Measurements from ENCODE around the gene TAF4B.
"Not testable (repeated sequence)": the region's sequence is repeated elsewhere in the genome, so short reads cannot be mapped to it uniquely, and the experiment has no call there.

The TAF4B gene

DNA sequence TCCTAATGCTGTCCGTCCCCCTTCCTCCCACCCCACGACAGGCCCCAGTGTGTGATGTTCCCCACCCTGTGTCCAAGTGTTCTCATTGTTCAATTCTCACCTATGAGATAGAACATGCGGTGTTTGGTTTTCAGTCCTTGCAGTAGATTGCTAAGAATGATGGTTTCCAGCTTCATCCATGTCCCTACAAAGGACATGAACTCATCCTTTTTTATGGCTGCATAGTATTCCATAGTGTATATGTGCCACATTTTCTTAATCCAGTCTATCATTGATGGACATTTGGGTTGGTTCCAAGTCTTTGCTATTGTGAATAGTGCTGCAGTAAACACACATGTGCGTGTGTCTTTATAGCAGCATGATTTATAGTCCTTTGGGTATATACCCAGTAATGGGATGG, 12.5 kb downstream of the TAF4B start:
- not testable (repeated sequence) for DNase-seq (ENCODE audit: low read depth in 2 of 2)

DNA sequence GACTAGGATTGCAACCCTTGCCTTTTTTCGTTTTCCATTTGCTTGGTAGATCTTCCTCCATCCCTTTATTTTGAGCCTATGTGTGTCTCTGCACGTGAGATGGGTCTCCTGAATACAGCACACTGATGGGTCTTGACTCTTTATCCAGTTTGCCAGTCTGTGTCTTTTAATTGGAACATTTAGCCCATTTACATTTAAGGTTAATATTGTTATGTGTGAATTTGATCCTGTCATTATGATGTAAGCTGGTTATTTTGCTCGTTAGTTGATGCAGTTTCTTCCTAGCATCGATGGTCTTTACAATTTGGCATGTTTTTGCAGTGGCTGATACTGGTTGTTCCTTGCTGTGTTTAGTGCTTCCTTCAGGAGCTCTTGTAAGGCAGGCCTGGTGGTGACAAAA, 16.1 kb downstream of the TAF4B start:
- not testable (repeated sequence) for DNase-seq (ENCODE audit: low read depth in 2 of 2)

- DNase-seq (ENCODE audit: low read depth in 2 of 2), result not testable (repeated sequence)
Observed at GRCh38 chr18:26245434-26245833, 19.2 kb downstream of the TAF4B start.

GRCh38 chr18:26252411-26252810, 26.2 kb downstream of the TAF4B start:
- DNase-seq (ENCODE audit: low read depth in 2 of 2), result no peak

- DNase-seq (ENCODE audit: low read depth in 2 of 2), result not testable (repeated sequence)
Observed at GRCh38 chr18:26254808-26255207, 28.6 kb downstream of the TAF4B start.

DNA sequence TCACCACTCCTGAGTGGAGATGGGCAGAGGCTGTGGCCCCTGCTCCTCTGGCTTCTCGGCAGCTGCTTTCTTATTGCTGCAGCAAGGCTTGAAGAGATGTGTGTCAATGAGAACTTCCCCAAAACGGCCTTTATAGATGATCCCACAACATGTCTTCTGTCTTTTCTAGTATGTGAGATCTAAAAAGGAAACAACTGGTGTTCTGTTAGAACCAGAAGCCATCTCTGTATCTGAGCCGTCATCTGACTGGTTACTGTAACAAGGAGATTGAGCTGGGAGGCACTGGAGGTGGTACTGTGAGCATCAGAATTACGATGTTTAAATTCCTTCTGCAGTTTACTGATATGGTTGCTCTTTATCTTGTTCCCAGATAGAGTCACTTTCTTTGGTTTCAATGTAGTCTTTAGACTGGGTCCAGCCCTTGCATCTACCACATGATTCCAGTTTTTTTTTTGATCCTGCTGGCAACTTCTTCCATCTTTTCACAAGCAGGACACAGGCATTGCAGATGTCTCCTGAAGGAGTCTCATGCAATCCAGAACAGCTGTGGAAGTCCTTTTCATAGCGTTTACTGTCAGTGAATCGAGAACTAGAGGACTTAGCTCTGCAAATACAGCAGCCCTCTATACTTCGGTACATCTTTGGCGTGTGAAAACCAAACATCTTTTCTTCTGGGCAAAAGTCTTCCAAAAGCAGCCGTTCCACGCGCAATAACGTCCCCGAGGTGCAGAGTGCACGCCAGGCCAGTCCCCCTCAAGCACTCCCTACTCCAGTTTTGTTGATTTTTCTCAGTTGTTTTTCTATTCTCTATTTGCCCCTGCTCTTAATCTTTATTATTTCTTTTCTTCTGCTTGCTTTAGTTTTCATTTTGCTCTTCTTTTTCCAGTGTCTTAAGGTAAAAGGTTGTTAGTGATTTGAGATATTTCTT, 29.7 kb downstream of the TAF4B start:
- no peak for DNase-seq (ENCODE audit: low read depth in 2 of 2)

DNA sequence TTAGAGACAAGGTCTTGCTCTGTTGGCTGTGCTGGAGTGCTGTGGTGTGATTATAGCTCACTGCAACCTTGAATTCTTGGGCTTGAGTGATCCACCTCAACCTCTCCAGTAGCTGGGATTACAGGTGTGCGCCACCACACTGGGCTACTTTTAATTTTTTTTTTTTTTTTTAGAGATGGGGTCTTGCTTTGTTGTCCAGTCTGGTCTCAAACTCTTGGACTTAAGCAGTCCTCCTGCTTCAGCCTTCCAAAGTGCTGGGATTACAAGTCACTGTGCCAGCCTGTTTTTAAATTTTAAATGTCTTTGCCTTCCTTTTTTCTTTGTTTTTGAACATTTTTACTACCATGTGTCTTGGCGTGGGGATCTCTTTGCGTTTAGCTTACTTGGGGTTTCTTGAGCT, 32.5 kb downstream of the TAF4B start:
- no peak for DNase-seq (ENCODE audit: low read depth in 2 of 2)

DNA sequence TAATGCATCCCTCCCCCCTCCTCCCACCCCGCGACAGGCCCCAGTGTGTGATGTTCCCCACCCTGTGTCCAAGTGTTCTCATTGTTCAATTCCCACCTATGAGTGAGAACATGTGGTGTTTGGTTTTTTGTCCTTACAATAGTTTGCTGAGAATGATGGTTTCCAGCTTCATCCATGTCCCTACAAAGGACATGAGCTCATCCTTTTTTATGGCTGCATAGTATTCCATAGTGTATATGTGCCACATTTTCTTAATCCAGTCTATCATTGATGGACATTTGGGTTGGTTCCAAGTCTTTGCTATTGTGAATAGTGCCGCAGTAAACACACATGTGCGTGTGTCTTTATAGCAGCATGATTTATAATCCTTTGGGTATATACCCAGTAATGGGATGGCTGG, 33.2 kb downstream of the TAF4B start:
- not testable (repeated sequence) for DNase-seq (ENCODE audit: low read depth in 2 of 2)

GRCh38 chr18:26262156-26262555, 35.9 kb downstream of the TAF4B start:
- no peak for DNase-seq (ENCODE audit: low read depth in 2 of 2)

- no peak for DNase-seq (ENCODE audit: low read depth in 2 of 2)
Observed at GRCh38 chr18:26267357-26267930, 41.2 kb downstream of the TAF4B start.

DNA sequence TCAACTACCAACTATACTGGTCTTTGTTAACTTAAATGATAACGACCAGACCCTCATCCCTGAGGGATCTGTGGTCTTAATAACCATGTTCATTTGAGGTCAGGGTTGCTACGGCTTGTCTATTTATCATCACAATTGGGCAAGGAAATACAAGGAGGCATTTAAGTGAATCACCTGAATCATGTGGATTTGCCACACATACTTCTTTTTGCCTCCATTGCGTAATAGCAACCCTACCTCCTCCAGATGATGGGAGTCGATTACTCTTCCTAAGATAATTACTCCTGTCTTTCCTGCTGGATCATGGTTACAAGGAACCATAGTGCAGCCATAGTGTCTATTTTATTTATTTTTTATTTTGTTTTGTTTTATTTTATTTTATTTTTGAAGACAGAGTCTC, 42.2 kb downstream of the TAF4B start:
- no peak for DNase-seq (ENCODE audit: low read depth in 2 of 2)

GRCh38 chr18:26271917-26272549, 45.8 kb downstream of the TAF4B start:
- DNase-seq (ENCODE audit: low read depth in 2 of 2), result no peak

- no peak for DNase-seq (ENCODE audit: low read depth in 2 of 2)
Observed at GRCh38 chr18:26277374-26277773, 51.1 kb downstream of the TAF4B start.

DNA sequence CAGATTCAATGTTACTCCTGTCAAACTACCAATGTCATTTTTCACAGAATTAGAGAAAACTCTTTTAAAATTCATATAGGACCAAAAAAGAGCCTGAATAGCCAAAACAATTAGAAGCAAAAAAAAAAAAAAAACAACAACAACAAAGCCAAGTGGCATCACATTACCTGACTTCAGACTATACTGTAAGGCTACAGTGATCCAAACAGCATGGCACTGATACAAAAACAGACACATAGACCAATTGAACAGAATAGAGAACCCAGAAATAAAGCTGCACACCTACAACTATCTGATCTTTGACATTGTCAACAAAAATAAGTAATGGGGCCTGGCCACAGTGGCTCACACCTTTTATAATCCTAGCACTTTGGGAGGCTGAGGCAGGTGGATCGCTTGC, 53.2 kb downstream of the TAF4B start:
- no peak for DNase-seq (ENCODE audit: low read depth in 2 of 2)

GRCh38 chr18:26286008-26286407, 59.8 kb downstream of the TAF4B start:
- DNase-seq (ENCODE audit: low read depth in 2 of 2), result no peak

GRCh38 chr18:26287644-26288043, 61.4 kb downstream of the TAF4B start:
- no peak for DNase-seq (ENCODE audit: low read depth in 2 of 2)

DNA sequence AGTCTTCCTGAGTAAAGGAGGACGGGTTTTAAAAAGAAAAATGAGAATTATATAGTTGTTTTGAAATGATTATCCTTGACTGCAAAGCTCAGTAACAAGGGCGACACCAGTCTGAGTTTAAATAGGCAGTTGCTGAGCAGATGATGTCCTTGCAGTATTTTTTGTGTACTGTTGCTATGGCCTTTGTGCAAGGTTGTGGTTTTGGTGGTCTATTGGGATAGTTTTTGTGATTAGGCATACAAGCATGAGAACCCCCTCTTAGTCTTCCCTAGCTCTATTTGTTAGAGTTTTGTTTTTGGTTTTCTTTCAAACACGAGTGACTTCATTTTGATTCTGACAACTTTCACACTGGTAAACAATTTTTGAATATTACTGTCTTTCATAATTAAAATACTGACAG, 64.1 kb downstream of the TAF4B start:
- no peak for DNase-seq (ENCODE audit: low read depth in 2 of 2)

GRCh38 chr18:26293982-26294381, 67.7 kb downstream of the TAF4B start:
- DNase-seq (ENCODE audit: low read depth in 2 of 2), result no peak

- no peak for DNase-seq (ENCODE audit: low read depth in 2 of 2)
Observed at GRCh38 chr18:26298107-26298506, 71.9 kb downstream of the TAF4B start.

- no peak for DNase-seq (ENCODE audit: low read depth in 2 of 2)
Observed at GRCh38 chr18:26301681-26302080, 75.4 kb downstream of the TAF4B start.

DNA sequence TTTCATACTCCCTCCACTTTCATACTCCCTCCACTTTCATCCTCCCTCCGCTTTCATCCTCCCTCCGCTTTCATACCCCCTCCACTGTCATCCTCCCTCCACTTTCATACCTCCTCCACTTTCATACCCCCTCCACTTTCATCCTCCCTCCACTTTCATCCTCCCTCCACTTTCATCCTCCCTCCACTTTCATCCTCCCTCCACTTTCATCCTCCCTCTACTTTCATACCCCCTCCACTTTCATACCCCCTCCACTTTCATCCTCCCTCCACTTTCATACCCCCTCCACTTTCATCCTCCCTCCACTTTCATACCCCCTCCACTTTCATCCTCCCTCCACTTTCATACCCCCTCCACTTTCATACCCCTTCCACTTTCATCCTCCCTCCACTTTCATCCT, 77.0 kb downstream of the TAF4B start:
- not testable (repeated sequence) for DNase-seq (ENCODE audit: low read depth in 2 of 2)

- no peak for DNase-seq (ENCODE audit: low read depth in 2 of 2)
Observed at GRCh38 chr18:26304511-26304910, 78.3 kb downstream of the TAF4B start.
